Measurements from ENCODE around the gene PDGFB.

Gene PDGFB

DNA sequence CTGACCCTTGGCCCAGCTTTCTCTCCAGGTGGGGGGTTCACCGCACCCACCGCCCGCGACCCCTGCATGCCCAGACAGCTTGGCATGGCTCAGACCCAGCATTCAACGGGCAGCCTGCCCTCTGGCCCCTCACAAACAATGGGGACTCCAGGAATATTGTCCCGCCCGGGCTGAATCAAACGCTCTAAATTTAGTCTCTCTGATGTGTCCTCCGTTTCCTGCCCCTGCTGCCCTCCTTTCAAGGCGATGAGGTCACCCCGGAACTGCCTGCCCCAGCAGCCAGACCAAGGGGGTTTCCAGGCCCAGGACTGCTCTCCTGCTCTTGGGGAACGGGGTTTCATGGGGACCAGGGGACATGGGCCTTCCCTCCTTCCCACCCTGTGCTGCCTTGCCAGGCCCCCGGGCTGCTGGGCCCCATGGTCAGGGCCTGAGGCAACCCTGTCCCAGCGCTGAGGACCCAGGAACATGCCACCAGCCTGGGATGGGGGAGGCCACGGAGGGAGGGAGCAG, 10.1 kb upstream of the PDGFB start:
- CTCF ChIA-PET: no interaction called here
- DNase-seq (ENCODE audit: extremely low spot score): no peak
- POLR2A ChIA-PET: interaction anchor here (1.1 to 3.2 kb wide), 2 partner anchors 57 to 65 kb away, joined by 3 to 15 read pairs; partner anchors contain the start of gene RPL3
- TF ChIP-seq, protein P1, sequence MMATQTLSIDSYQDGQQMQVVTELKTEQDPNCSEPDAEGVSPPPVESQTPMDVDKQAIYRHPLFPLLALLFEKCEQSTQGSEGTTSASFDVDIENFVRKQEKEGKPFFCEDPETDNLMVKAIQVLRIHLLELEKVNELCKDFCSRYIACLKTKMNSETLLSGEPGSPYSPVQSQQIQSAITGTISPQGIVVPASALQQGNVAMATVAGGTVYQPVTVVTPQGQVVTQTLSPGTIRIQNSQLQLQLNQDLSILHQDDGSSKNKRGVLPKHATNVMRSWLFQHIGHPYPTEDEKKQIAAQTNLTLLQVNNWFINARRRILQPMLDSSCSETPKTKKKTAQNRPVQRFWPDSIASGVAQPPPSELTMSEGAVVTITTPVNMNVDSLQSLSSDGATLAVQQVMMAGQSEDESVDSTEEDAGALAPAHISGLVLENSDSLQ (IDR thresholded peaks at IDR 0.05): no peak
- TF ChIP-seq FOXK2 (IDR thresholded peaks at IDR 0.05): no peak
- TF ChIP-seq FOXM1 (IDR thresholded peaks at IDR 0.05; ENCODE audit: borderline replicate concordance): no peak

DNA sequence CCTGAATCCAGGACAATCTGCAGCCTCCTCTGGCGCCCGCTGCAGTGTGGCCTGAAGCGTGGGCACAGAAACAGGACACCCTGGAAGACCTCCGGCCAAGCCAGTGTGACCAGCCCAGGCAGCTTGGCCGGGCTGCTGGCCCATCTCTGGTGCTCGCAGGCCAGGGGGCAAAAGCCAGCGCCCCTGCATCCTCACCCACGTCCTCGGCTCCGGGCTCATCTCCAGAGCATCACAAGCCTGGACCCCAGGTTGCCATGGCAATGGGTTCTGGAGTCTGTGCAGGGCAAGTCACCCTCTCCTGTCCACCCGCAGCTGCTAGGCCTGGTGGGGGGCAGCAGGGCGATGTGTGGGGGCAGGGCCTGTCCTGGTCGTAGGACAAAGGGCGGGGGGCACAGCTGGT, 9.3 kb upstream of the PDGFB start:
- CTCF ChIA-PET: no interaction called here
- no peak for TF ChIP-seq FOXK2 (IDR thresholded peaks at IDR 0.05)
- no peak for TF ChIP-seq LEF1 (IDR thresholded peaks at IDR 0.05; ENCODE audit: borderline replicate concordance)
- TF ChIP-seq ELF4 (IDR thresholded peaks at IDR 0.05): no peak
- TF ChIP-seq ARNT (IDR thresholded peaks at IDR 0.05): no peak
- TF ChIP-seq SP1 (IDR thresholded peaks at IDR 0.05): no peak
- no peak for TF ChIP-seq ZNF384 (IDR thresholded peaks at IDR 0.05)
- no peak for TF ChIP-seq CTBP1 (IDR thresholded peaks at IDR 0.05; ENCODE audit: borderline replicate concordance)
- DNase-seq (ENCODE audit: extremely low spot score): no peak
- POLR2A ChIA-PET: interaction anchor here (2.3 kb wide), 1 partner anchor 65 kb away, joined by 7 read pairs; the partner anchor contains the start of gene RPL3

DNA sequence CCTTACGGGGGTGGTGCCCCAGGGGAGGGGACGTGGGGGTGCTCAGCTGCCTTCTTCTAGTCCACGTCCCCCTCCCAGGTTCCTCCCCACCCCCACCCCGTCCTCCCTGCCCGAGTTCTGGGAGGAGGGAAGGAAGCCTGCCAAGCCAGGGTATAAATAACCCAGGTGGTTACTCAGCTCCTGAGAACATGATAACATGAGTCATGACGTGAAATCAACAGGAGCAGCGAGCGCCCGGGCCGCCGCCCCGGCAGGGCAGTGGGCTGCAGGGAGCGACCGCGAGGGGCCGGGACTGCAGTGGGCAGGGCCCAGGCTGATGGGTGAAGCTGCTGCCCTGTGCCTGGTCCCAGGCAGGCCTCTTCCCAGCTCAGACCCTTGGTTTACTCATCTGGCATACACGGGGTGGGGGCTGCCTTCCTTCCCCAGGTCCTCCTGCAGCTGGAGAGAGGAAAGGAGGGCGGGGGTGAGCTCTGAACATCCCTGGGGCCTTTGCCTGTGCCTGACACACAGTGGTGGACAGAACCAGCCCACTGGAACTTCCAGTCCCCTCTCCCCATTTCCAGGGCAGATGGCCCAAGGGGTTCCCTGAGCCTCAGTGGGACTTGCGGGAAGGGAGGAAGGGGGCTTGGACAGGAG, 8.8 kb upstream of the PDGFB start:
- POLR2A ChIA-PET: interaction anchor here (2.3 kb wide), 1 partner anchor 66 kb away, joined by 7 read pairs; the partner anchor contains the start of gene RPL3
- TF ChIP-seq CTBP1 (IDR thresholded peaks at IDR 0.05; ENCODE audit: borderline replicate concordance): no peak
- no peak for TF ChIP-seq L3MBTL2 (conservative IDR thresholded peaks at IDR 0.05)
- TF ChIP-seq ARNT (IDR thresholded peaks at IDR 0.05): no peak
- no peak for TF ChIP-seq LEF1 (IDR thresholded peaks at IDR 0.05; ENCODE audit: borderline replicate concordance)
- TF ChIP-seq FOXK2 (IDR thresholded peaks at IDR 0.05): no peak
- TF ChIP-seq ZNF384 (IDR thresholded peaks at IDR 0.05): no peak
- TF ChIP-seq SP1 (IDR thresholded peaks at IDR 0.05): no peak
- TF ChIP-seq FOXA1 (IDR thresholded peaks at IDR 0.05): no peak
- TF ChIP-seq, protein P1 (IDR thresholded peaks at IDR 0.05): no peak
- TF ChIP-seq BHLHE40 (IDR thresholded peaks at IDR 0.05; ENCODE audit: borderline replicate concordance): no peak
- no peak for TF ChIP-seq HDGF (IDR thresholded peaks at IDR 0.05; ENCODE audit: borderline replicate concordance)
- no peak for TF ChIP-seq ELF4 (IDR thresholded peaks at IDR 0.05)
- no peak for TF ChIP-seq TARDBP (IDR thresholded peaks at IDR 0.05)
- TF ChIP-seq NFRKB (IDR thresholded peaks at IDR 0.05): no peak
- no peak for TF ChIP-seq FOXM1 (IDR thresholded peaks at IDR 0.05; ENCODE audit: borderline replicate concordance)
- TF ChIP-seq SUZ12 (IDR thresholded peaks at IDR 0.05): no peak
- DNase-seq (ENCODE audit: extremely low spot score): peak; percentile 56
- CTCF ChIA-PET: no interaction called here

DNA sequence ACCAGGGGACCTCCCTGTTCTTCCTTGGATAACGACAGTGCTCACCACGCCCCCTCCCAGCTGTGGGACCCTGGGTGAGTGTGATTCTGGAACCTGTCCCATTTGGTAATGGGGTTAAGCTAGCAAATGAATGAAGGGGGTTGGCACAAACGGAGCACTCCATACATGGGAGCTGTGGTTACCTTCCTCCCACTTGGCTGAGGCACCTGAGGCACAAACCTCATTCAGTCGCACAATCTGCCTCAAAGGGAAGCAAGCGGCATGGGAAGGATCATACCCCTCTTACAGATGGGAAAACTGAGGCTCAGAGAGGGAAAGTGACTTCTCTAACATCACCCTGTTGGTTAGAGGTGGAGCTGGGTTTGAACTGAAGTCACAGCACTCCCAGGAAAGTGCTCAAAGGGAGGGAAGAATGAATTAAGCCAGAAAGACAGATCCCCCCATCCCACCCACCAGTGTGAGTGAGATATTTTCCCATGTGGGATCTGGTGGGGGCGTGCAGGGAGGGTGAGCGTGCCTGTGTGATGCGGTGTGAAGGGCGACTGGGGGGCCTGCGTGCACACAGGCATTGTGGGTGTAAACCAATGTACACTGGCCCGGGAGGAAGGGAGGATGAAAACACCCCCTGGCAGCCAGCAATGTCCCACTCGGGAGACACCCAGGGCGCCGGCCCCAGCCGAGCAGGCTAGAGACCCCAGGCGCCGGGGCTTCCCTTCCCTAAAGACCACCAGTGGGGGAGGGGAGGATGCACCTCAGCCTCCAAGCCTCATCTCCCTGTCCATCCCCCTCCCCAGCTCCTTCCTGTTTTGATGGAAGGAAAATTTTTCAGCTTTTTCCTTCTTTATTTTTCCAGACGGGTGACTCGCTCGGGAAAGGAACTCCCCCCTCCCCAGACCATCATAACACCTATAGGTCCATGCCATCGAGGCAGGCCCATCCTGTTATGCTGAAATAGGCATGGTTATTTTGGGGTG, 8.0 kb upstream of the PDGFB start:
- POLR2A ChIA-PET: interaction anchor here (2.3 kb wide), 1 partner anchor 67 kb away, joined by 7 read pairs; the partner anchor contains the start of gene RPL3

DNA sequence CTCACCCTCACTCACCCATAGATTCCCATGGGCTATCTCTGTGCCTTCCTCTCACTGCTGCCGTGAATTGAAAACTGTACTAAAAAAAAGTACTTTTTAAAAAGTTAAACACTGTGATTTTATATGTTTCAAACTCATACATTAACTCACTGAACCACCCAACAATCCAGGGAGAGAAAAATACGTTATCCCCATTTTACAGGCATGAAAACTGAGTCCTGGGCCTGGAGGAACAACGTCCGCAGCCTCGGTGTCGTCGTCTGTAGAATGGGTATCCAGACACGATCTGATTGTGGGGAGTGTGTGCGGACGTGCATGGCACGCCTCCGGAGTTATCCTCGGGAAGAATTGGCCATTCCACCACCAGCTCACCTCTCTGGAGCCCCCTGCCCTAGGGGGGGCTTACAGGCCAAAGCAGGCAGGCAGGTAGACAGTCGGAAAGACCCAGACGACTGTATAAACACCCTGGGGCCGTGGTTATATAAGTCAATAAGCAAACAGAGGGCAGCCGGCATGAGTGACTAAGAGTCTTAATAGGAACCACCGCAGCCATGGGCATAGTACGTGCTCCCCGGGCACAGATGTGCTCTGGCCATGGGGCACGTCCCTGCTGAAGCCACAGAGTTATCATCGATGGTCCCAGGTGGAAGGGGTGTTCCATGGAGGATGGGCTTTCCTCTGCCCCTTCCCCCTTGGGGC, 7.1 kb upstream of the PDGFB start:
- TF ChIP-seq CTBP1 (IDR thresholded peaks at IDR 0.05; ENCODE audit: borderline replicate concordance): no peak
- TF ChIP-seq, protein P1 (IDR thresholded peaks at IDR 0.05): no peak
- no peak for TF ChIP-seq HDGF (IDR thresholded peaks at IDR 0.05; ENCODE audit: borderline replicate concordance)
- no peak for TF ChIP-seq ELF4 (IDR thresholded peaks at IDR 0.05)
- no peak for TF ChIP-seq LEF1 (IDR thresholded peaks at IDR 0.05; ENCODE audit: borderline replicate concordance)
- no peak for TF ChIP-seq L3MBTL2 (conservative IDR thresholded peaks at IDR 0.05)
- TF ChIP-seq ZNF384 (IDR thresholded peaks at IDR 0.05): no peak
- TF ChIP-seq SP1 (IDR thresholded peaks at IDR 0.05): no peak
- TF ChIP-seq SUZ12 (IDR thresholded peaks at IDR 0.05): no peak
- no peak for TF ChIP-seq FOXA1 (IDR thresholded peaks at IDR 0.05)
- TF ChIP-seq TARDBP (IDR thresholded peaks at IDR 0.05): no peak
- CTCF ChIA-PET: interaction anchor here (0.7 kb wide), 1 partner anchor 36 kb away, joined by 4 read pairs; no protein-coding TSS in a partner anchor
- DNase-seq (ENCODE audit: extremely low spot score): no peak
- POLR2A ChIA-PET: interaction anchor here (2.3 to 2.8 kb wide), 2 partner anchors 67 kb away, joined by 7 to 10 read pairs; partner anchors contain the start of gene RPL3

More for the DNA sequence above, 8.0 kb upstream of the PDGFB start:
- no peak for DNase-seq (ENCODE audit: extremely low spot score)
- CTCF ChIA-PET: interaction anchor here (0.6 kb wide), 1 partner anchor 391 kb away, joined by 3 read pairs; no protein-coding TSS in a partner anchor
- TF ChIP-seq TARDBP (IDR thresholded peaks at IDR 0.05) (no peak), FOXA1 (IDR thresholded peaks at IDR 0.05) (no peak)
- TF ChIP-seq, protein P1 (IDR thresholded peaks at IDR 0.05): no peak
